ENCODE data around the gene GOSR1.

The GOSR1 gene

DNA sequence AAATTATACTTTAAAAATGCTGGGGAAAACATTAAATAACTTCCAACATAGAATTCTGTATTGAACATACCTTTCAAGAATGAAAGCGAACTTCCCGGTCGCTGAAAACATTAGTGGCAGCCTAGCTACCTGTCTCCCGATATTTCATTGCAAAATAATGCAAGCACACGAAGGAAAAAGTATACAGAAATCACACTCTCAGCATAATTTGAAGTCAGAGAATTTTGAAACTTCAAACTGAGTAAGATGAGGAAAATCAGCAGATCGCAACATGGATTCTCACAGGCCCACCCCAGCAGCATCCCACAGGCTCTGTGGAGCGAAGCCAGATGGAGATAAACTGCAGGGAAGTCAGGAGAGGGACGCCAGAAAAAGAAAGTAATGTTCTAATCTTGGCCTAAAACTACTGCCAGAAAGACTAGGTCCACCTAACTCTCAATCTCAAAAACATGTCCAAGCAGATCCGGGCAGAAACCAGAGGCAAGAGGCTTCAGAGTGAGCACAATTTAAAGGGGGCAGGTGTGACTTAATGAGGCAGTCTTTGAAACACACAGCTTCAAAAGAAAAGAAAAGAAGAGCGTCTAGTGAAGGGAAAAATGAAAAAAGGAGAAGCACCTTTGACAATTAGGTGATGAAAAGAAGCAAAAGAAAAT is 4.8 kb upstream of the GOSR1 start:
- TF ChIP-seq CTCF (IDR thresholded peaks at IDR 0.05; ENCODE audit: low read depth, low read length), result no peak
- no peak for DNase-seq (ENCODE audit: low read depth, low spot score)
- in situ Hi-C loops (cut with HindIII; ENCODE audit: low sequenced_read_pairs), result no loop called here
- no peak overlapping the region for H3K4me3 ChIP-seq (ENCODE audit: low read depth, low read length)

DNA sequence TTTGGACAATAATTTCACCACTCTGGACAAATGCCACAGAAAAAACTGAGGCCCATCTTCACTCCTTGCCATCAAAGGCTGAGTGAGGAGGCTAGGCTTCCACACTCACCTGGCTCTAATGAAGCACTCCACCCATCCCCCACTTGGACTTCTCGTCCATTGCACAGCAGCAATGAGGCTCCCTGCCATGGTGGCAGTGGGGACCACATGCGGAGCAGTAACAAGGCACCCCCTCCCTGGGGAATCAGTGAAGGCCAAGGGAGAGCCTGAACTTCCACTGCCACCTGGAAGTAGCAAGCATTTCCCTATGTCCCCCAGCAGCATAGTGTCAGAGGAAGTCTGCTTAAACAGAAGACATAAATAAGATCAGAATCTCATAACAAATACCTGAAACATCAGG is 2.0 kb upstream of the GOSR1 start:
- no peak for DNase-seq (ENCODE audit: low read depth, low spot score)
- in situ Hi-C loops (cut with HindIII; ENCODE audit: low sequenced_read_pairs), result no loop called here
- no peak overlapping the region for H3K4me3 ChIP-seq (ENCODE audit: low read depth, low read length)
- no peak for TF ChIP-seq CTCF (IDR thresholded peaks at IDR 0.05; ENCODE audit: low read depth, low read length)

DNA sequence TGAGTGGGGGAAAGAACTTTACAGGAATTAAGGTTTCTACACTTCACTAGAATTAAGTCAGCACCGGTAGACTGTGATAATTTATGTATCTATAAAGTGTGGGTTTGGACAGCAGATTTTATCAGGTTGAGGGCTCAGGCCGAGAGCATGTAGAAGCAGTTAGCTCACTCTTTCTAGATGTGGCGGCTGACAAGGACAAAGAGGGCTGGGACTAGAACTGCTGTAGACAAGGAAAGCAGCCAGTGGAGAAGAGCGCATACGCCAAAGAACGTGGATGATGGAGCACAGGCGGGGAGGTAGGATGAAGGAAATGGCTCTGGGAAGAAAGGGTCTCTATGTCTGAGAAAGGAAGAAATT is 504 bp upstream of the GOSR1 start:
- no peak for TF ChIP-seq CTCF (IDR thresholded peaks at IDR 0.05; ENCODE audit: low read depth, low read length)
- in situ Hi-C loops (cut with HindIII; ENCODE audit: low sequenced_read_pairs), result no loop called here
- no peak for DNase-seq (ENCODE audit: low read depth, low spot score)
- H3K4me3 ChIP-seq (ENCODE audit: low read depth, low read length), result peak overlapping the region; percentile 79

GRCh38 chr17:30477774-30478115 is 537 bp downstream of the GOSR1 start:
- in situ Hi-C loops (cut with HindIII; ENCODE audit: low sequenced_read_pairs), result no loop called here
- TF ChIP-seq CTCF (IDR thresholded peaks at IDR 0.05; ENCODE audit: low read depth, low read length), result no peak
- no peak for DNase-seq (ENCODE audit: low read depth, low spot score)
- H3K4me3 ChIP-seq (ENCODE audit: low read depth, low read length), result peak overlapping the region; percentile 79

DNA sequence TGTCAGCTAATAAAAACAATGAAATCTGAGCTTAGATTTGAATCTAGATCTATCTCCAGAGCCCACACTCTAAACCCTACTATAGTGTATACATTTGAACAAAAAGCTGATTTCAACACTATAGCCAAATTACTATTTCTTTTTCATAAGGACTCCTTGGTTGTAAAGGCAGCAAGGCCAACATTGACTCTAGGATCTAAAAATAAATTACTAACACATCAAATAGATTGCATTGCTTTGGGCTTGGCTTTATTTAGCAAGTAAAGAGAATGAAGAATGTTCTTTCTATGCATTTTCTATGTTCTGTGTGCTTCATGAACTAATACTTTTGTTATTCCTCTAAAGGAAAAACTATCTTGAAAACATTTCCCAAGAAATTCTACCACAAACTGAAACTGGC is 5.3 kb downstream of the GOSR1 start:
- in situ Hi-C loops (cut with HindIII; ENCODE audit: low sequenced_read_pairs), result no loop called here
- no peak for TF ChIP-seq CTCF (IDR thresholded peaks at IDR 0.05; ENCODE audit: low read depth, low read length)
- DNase-seq (ENCODE audit: low read depth, low spot score), result no peak
- H3K4me3 ChIP-seq (ENCODE audit: low read depth, low read length), result no peak overlapping the region

GRCh38 chr17:30483159-30483558 is 6.0 kb downstream of the GOSR1 start:
- DNase-seq (ENCODE audit: low read depth, low spot score), result no peak
- in situ Hi-C loops (cut with HindIII; ENCODE audit: low sequenced_read_pairs), result no loop called here
- no peak overlapping the region for H3K4me3 ChIP-seq (ENCODE audit: low read depth, low read length)
- TF ChIP-seq CTCF (IDR thresholded peaks at IDR 0.05; ENCODE audit: low read depth, low read length), result no peak

DNA sequence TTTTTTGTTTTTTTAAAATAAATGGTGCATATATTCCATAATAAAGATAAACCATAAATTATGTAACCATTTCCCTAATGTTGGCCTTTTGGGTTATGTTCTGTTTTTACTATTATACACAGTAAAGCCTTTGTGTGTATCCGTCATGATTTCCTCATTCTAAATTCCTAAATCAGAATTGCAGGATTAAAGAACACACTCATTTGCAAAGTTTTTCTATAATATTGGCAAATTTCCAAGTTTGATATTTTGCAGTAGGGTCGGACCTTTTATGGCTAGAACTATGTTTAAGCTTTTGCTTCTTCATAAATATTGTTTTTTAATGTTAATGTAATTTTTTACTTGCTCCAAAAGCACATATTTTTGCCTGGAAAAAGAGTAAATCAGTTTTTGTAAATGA is 16.6 kb downstream of the GOSR1 start:
- TF ChIP-seq CTCF (IDR thresholded peaks at IDR 0.05; ENCODE audit: low read depth, low read length), result no peak
- DNase-seq (ENCODE audit: low read depth, low spot score), result no peak
- in situ Hi-C loops (cut with HindIII; ENCODE audit: low sequenced_read_pairs), result no loop called here
- no peak overlapping the region for H3K4me3 ChIP-seq (ENCODE audit: low read depth, low read length)
